T-helper 2 cell treated with Interferon-gamma antibody and Interleukin-4, amounts not matched to agents 100 ng/mL and 5 ng/mL, for 36 hours (primary cell): Measurements from ENCODE around the gene NLRC3. TPM values are rescaled to one million over a fixed set of nuclear protein-coding genes. Genes with fewer than 3 reads are reported as not detected.

ENCODE experiments used
- intact Hi-C: fragments of 100-400 bp; cut with micrococcal nuclease; formaldehyde crosslinking; loops from one replicate; pipeline ENCODE4 v1.15.1; 2023
- total RNA-seq: library from RNA; stranded (reverse); gene quantifications from 2 replicates; pipeline ENCODE4 v1.2.3, GENCODE V29; 2022

The NLRC3 gene
- total RNA-seq, 1 donor from 2014 or later: 89.9 TPM

DNA sequence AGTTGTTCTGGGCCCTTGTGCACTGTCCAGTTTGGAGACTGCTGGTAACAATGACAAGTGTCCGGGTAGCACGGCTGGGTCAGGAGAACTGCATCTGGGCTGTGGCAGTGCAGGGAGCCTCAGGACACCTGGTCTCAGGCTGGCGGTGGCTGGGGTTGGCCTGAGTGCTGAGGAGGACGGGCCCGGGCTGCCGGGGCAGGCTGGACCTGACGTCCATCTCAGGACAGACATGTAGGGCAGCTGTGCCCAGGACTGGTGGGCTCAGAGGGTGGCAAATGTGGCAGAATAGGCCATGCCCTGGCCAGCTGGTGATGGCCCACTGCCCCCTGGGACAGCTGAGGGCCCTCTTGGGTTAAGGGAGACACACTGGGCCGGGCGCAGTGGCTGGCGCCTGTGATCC lies 4.2 kb upstream of the NLRC3 start:
- intact Hi-C loops: no loop called here

DNA sequence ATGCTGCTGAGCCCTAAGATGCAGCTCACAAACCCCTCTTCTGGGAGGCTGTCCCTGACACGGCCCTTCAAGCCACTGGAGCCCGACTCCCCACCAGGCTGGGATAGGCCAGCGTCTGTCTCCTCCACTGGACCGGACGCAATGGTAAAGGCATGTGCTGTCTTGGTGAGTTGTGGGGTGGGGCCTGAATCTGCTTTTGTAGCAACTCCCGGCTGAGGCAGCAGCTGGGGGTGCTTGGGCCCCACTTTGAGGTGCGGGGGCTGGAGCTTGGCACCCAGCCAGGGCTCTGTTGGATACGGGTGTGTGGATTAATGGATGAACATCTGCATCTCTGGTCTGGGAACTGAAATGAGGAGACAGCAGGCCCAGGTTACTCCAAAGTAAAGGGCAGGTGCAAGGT lies 3.5 kb upstream of the NLRC3 start:
- intact Hi-C loops: no loop called here

DNA sequence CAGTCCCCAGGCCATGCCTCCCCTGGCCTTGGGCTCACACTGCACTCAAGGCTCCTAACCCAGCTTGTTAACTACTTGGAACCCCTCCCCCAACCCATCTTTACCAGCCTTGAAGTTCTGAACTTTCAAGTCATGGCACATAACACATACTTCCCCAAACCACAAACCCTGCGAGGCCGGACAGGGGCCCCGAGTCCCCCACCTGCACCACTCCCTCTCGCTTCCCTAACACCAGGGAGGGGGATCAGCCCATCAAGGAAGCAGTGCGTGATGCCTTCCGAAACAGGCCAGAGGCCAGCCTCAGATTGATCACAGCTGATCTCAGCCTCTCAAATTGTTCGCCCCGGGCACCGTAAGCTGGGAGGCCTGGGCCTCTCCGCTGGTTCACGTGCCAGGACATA lies 3.0 kb upstream of the NLRC3 start:
- intact Hi-C loops: no loop called here

DNA sequence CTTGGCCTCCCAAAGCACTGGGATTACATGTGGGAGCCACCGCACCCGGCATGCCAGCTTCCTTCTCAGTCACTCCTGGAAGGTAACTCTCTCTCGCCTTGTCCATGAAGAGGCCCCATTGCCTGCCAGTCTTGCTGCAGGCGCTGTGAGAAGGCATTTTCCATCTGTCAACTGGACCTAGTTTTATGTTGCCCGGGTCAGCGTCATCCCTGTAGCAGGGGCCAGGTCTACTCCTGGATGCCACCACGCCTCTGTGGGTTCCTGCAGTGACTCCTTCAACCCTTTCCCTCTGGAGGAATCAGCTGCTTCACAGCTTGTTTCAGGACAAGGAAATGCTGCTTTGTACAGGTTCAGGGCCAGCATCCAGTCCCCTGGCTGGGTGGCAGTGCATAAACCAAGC lies 2.6 kb upstream of the NLRC3 start:
- intact Hi-C loops: loop anchor here (1.0 to 10.0 kb wide), 2 partner anchors 32 to 75 kb away; partner anchors contain the start of genes DNASE1 and SLX4

DNA sequence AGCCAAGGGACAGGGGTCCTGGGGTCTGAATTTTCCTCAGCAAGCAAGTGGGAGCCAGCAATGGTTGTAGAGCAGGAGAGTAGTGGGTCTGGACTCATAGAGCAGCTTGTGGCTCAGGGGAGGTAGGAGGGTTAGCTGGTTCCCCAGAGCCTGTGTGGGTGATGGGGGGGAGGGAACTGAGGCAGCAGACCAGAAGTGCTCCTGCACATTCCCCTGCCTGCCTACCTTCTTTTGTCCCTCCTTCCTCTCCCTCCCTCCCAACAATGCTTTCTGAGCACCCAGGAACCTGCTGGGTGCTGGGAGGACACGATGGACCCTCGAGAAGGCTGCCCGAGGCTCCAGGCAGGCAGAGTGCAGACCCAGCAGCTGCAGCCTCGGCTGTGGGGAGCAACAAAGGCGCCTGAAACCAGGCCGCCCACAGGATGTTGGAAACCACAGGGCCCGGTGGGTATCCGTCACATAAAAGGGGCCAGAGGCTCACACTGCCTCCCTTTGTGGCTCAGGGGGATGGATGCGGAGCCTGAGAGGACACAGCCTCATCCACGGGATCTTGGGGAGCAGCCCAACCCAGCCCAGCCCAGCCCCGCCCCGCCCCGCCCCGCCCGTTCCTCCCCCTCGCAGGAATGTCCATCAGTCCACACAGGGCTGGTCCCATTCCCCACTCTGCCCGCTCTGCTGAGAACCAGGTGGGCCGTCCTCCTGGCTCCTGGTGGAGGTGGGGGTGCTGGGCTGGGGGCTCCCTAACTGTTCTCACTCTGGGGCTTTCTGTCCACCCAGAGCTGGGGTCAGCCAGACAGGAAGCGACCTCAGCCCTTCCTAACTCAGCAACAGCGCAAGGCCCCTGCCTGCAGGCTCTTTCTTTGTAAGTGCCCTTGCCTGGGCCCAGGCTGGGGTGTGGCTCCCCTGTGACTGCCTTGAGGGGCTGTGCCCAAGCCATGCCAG lies 1.7 kb upstream of the NLRC3 start:
- intact Hi-C loops: loop anchor here (1.0 to 10.0 kb wide), 2 partner anchors 32 to 76 kb away; partner anchors contain the start of genes DNASE1 and SLX4

DNA sequence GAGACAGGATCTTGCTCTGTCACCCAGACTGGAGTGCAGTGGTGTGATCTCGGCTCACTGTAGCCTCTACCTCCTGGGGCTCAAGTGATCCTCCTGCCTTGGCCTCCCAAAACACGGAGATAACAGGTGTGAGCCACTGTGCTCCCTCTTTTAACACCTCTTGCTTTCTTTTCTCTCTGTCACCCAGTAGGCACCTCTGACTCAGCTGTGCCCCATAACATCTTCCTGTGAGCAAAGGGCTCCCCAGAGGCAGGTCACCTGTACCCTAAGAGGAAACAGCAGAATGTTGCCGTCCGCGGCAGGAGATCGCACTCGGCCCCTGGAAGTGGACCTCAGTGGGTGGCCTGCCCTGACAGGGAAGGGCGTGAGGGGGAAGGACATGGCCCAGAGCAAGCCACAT lies 918 bp upstream of the NLRC3 start:
- intact Hi-C loops: loop anchor here (10.0 kb wide), 1 partner anchor 77 kb away; the partner anchor contains the start of gene DNASE1

DNA sequence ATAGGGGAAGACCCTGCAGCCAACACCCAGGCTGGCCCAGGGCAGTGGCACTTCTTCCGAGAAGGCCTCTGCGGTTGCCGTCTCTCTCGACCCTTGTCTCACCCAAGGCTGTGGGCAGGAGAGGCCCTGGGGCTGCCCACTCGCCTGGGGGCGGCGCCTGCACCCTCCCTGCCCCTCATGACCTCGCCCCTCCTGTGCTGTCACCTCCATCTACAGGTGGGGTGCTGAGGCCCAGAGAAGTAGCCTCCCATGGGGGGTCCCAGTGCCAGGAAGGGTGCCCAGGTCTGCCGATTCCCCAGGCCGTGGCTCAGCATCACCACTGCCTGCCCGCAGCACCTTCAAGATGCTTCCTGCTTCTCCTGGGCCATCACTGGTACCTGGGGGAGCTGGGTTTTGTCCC lies 992 bp downstream of the NLRC3 start:
- intact Hi-C loops: loop anchor here (2.0 to 10.0 kb wide), 2 partner anchors 73 to 79 kb away; partner anchors contain the start of gene DNASE1

DNA sequence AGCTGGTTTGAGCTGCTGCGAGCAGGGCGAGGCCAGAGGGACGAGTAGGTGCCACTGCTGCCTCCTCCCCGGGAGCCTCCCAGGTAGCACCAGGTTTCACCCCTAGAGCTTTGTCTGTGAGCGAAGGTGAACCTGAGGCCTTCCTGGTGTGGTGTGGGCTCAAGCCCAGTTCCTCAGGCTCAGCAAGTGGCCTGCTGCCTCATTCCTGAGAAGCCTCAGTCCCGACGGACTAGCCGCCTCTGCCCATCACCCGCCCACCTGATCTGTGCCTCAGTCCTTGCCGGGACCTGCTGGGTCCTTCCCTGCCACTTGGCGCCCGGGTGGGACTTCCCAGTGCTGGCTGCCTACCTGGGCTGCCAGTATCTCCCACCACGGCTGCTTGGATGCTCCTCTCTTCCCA lies 1.7 kb downstream of the NLRC3 start:
- intact Hi-C loops: loop anchor here (10.0 kb wide), 1 partner anchor 79 kb away; the partner anchor contains the start of gene DNASE1

DNA sequence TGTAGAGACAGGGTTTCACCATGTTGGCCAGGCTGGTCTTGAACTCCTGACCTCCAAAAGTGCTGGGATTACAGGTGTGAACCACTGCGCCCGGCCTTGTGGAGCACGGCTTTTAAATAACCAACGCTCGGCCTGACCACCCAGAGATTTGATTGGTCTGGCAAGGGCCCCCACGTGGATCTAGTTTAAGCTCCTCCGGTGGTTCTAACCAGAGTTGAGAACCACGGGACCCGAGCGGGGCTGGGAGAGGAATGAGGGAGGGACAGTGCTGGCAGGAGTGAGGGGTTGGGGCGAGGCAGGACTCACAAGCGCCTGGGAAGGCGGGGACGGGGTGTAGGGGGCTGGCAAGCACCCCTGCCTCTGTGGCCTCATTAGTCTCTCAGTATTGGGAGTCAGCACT lies 3.0 kb downstream of the NLRC3 start:
- intact Hi-C loops: loop anchor here (10.0 kb wide), 1 partner anchor 81 kb away; the partner anchor contains the start of gene DNASE1

DNA sequence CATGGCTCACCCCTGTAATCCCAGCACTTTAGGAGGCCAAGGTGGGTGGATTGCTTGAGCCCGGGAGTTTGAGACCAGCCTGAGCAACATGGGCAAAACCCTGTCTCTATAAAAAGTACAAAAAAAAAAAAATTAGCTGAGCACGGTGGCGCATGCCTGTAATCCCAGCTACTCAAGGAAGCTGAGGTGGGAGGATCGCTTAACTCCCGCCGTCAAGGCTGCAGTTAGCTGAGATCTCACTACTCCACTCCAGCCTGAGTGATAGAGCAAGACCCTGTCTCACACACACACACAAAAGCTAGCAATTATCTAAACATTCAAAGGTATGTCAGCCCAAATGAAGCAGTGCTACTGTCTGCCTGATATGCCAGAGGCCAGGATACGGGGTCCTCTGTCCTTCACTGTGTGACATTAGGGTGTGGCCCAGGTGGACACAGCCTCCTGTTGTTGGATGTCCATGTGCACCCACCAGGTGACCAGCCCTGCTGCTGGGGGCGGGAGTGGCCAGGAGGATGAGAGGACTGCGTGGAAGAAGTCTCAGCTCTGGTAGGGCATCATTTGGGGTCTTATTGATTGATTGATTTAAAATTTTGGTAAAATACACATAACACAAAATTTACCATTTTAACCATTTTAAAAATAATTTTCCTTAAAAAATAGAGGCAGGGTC lies 3.9 kb downstream of the NLRC3 start:
- intact Hi-C loops: loop anchor here (10.0 kb wide), 1 partner anchor 82 kb away; the partner anchor contains the start of gene DNASE1

DNA sequence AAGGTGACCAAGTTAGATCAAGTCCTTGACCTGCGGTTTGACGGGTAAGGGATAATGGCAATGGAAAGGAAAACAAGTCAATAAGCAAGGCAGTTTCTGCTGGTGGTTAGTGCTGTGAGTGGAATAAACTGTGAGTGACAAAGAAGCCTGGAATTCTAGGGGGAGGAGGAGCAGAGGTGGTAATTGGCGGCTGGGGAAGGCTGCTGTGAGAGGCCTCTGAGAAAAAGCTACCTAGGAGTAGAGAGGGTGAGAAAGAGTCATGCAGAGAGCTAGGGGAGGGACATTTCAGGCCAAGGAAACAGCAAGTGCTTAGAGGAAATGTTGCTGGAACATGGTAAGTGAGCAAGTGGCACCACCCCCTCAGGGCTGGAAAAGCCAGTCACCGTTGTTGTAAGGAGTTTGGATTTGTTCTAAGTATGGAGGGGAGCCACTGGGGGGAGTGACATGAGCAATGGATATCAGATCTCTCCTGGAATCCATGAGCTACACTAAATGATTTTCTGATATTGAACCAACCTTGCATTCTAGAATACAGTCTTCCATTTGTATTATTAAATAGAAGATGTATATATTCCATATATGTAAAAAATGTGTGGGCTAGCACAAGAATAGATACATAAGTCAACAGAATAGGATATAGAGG lies 6.7 kb downstream of the NLRC3 start:
- intact Hi-C loops: loop anchor here (10.0 kb wide), 1 partner anchor 84 kb away; the partner anchor contains the start of gene DNASE1

DNA sequence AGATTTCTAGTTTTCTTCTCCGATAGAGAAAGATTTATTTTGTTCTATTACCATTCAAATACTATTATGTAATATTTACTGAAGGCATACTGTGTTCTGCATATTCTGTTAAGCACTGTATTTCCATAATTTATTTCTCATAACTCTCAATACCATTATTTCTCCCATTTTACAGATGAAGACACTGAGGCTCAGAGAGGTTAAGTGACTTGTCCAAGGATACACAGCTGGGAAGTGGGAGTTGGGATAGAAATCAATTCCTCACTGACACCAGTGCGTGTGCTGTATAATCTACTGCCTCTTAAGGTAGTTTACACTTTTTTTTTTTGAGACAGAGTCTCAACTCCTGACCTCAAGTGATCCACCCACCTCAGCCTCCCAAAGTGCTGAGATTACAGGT lies 7.4 kb downstream of the NLRC3 start:
- intact Hi-C loops: loop anchor here (10.0 kb wide), 1 partner anchor 85 kb away; the partner anchor contains the start of gene DNASE1

DNA sequence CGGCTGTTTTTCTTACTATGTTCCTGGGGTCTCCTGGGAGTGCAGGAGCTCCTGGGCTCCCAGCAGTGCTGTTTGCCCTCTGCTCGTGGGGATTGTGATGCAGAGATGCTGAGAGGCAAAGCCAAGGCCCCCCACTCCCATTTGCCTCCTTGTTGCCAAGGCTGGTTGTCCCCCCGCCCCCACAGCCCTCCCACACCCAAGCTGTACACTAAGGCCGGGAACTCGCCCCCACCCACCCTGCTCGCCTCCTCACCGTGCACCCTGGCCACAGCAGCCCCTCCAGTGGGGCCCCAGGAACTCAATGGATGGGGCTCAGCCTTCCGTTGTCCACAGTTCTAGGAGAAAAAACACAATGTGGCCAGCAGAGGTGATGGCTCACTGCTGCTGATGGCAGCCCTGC lies 10.2 kb downstream of the NLRC3 start:
- intact Hi-C loops: no loop called here

DNA sequence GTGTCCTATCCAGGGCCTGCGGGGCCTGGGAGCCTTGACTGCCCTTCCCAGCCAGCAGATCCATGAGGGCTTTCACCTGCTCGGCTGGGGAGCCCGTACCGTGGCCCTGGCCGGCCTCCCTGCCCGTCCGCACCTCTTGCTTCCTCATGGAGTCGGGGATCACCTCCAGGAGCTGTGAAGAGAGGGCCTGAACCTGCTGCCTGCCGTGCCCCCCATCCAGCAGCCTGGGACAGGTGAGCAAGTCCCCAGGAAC lies 12.4 kb downstream of the NLRC3 start:
- intact Hi-C loops: no loop called here

DNA sequence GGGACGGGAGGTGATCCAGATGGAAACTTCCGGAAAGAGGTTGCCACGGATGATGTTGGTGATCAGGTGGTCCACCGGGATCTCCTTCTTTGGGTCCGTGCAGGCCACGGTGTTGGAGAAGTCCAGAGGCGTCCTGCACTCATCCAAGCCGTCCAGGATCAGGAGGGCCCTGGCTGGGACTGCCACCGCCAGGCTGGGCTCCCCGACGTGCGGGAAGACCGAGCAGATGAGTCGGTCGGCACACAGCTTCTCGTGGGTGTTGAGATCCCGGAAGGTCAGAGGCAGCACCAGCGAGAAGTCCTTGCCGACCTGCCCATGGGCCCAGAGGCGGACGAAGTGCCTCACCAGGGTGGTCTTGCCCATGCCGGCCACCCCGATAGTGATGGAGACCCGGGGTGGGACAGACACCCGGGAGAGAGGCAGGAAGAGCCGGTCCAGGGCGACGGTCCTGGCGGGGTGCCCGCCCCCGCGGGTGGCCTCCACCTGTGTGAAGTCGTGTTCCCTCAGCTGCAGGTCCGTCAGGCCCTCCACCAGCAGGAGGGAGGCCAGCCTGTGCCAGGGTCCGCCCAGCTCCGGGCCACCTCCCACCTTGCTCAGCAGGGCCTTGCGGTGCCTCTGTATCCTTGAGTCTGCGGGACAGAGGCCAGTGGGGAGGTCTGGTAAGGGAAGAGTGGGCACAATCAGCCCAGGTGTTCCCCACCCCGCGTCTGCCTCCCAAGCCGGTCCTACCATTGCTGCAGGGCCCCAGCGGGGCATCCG lies 12.9 kb downstream of the NLRC3 start:
- intact Hi-C loops: no loop called here

DNA sequence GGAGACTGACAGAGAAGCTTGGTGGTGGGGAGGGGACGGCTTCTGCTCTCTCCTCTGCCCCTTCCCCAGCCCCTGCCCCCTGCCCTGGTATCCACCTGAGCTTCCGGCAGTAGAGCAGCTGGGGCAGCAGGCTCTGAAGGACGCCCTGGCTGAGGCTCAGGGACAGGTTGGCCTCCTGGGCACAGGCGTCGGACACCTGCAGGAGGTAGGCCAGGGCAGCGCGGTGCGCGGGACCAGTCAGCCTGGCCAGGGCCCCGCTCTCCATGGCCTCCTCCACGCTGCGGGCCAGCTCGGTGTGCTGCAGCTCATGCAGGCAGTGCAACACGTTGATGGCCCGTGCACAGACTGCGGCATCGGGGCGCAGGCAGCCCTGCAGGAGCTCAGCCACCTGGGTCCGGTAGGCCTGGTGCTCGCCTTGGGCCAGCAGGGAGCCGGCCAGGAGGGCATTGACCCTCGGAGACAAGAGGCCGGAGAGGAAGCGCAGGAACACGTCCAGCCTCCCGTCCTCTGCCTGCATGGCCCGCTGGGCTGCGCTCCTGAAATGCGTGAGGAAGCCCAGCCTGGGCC lies 14.2 kb downstream of the NLRC3 start:
- intact Hi-C loops: no loop called here

DNA sequence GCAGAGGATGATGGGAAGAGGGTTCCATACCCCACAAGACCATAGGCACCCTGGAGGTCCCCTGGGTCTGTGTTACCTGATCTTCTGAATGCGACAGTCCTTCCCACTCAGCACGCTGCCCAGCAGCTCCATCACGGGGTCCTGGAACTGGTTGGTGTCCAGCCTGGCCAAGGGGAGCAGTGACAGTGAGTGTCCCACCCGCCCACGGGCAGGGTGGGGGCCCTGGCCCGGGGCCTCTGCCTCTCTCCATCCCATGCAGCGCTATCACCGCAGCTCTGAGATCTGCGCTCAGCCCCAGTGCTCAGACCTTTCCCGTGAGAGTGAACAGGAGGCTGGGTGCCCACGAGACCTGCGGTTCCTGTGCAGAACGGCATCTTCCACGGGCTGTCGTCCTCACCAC lies 15.6 kb downstream of the NLRC3 start:
- intact Hi-C loops: no loop called here

DNA sequence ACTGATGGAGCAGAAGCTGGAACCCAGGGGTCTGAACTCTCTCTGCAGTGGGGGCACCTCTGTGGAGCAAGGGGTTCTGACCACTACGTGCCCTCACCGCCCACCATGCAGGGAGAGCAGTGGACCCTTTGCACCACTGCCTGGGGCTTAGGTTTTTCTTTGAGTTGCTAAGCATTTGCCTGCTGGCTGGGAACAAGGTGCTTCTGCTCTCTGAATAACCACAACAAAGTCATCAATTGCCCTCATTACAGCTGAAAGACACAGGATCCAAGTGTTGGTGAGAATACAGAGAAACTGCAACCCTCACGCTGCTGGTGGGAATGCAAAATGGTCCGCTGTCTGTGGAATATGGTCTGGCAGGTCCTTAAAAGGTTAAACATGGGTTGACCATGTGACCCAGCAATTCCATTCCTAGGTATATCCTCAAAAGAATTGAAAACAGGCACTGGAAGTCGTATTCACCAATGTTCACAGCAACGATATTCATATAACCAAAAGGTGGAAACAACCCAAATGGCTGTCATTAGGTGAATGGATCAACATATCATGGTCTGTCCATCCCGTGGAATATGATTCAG lies 22.8 kb downstream of the NLRC3 start:
- intact Hi-C loops: no loop called here

DNA sequence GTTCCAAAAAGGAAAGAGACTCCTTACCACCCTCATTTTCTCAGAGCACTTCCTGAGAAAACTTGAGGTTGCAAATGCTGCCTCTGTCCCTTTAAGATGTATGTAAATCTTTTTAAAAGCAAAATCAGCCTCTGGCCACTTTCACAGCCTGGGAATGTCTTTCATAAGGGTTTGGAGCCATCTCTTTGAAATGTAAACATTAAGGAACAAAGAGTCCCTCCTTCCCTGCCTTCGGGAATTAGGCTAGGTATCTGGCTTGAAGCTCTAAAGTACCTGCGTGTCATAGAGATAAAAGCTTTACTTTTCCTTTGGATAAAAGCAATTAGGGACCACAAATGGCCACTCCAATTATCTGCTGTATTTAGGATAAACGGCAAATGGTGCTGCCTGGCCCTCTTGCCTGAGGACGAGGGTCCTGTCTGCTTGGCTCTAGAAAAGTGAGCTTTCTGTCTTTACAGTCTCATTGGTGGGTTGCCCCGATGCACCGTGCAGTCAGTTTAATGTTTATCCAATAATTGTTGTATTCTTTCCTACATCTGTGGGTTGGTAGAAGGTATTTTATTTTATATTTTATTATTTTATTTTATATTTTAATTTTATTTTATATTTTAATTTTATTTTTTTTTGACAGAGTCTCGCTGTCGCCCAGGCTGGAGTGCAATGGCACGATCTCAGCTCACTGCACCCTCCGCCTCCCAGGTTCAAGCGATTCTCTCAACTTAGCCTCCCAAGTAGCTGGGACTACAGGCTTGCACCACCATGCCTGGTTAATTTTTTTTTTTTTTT lies 23.9 kb downstream of the NLRC3 start:
- intact Hi-C loops: no loop called here
